Measurements from ENCODE around the gene FTL.
"Not testable (repeated sequence)": the region's sequence is repeated elsewhere in the genome, so short reads cannot be mapped to it uniquely, and the experiment has no call there.

FTL gene

DNA sequence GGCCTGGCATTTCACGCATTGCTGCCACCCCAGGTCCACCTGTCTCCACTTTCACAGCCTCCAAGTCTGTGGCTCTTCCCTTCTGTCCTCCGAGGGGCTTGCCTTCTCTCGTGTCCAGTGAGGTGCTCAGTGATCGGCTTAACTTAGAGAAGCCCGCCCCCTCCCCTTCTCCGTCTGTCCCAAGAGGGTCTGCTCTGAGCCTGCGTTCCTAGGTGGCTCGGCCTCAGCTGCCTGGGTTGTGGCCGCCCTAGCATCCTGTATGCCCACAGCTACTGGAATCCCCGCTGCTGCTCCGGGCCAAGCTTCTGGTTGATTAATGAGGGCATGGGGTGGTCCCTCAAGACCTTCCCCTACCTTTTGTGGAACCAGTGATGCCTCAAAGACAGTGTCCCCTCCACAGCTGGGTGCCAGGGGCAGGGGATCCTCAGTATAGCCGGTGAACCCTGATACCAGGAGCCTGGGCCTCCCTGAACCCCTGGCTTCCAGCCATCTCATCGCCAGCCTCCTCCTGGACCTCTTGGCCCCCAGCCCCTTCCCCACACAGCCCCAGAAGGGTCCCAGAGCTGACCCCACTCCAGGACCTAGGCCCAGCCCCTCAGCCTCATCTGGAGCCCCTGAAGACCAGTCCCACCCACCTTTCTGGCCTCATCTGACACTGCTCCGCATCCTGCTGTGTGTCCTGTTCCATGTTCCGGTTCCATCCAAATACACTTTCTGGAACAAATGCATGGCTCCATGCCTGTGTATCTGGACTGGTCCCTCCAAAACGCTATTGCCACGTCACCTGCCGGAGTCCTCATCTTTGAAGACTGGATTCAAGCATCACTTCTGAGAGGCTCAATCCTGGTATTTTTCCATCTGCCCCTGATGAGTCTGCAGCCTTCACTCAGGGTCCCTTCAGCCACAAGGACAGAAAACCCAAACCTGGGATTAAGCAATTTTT, 42.3 kb upstream of the FTL start:
- no peak overlapping the region for H3K4me3 ChIP-seq (ENCODE audit: low read depth, low read length)
- TF ChIP-seq, protein P1, sequence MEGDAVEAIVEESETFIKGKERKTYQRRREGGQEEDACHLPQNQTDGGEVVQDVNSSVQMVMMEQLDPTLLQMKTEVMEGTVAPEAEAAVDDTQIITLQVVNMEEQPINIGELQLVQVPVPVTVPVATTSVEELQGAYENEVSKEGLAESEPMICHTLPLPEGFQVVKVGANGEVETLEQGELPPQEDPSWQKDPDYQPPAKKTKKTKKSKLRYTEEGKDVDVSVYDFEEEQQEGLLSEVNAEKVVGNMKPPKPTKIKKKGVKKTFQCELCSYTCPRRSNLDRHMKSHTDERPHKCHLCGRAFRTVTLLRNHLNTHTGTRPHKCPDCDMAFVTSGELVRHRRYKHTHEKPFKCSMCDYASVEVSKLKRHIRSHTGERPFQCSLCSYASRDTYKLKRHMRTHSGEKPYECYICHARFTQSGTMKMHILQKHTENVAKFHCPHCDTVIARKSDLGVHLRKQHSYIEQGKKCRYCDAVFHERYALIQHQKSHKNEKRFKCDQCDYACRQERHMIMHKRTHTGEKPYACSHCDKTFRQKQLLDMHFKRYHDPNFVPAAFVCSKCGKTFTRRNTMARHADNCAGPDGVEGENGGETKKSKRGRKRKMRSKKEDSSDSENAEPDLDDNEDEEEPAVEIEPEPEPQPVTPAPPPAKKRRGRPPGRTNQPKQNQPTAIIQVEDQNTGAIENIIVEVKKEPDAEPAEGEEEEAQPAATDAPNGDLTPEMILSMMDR (IDR thresholded peaks at IDR 0.05; ENCODE audit: low read depth, low read length): no peak

DNA sequence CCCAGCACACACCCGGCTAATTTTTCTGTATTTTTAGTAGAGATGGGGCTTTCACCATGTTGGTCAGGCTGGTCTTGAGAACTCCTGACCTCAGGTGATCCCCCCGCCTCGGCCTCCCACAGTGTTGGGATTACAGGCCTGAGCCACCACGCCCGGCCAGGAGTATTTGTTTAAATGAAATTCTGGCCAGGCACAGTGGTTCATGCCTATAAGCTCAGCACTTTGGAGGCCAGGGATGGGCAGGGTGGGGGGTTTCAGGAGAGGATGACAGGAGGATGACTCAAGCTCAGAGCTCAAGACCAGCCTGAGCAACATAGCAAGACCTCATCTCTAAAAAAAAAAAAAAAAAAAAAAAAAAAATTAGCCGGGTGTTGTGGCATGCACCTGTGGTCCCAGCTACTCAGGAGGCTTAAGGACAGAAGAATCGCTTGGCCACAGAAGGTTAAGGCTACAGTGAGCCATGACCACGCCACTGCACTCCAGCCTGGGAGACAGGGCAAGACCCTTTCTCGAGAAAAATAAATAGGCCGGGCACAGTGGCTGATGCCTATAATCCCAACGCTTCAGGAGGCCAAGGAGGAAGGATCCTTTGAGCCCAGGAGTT, 39.8 kb upstream of the FTL start:
- H3K4me3 ChIP-seq (ENCODE audit: low read depth, low read length): no peak overlapping the region
- TF ChIP-seq, protein P1 (IDR thresholded peaks at IDR 0.05; ENCODE audit: low read depth, low read length): no peak

DNA sequence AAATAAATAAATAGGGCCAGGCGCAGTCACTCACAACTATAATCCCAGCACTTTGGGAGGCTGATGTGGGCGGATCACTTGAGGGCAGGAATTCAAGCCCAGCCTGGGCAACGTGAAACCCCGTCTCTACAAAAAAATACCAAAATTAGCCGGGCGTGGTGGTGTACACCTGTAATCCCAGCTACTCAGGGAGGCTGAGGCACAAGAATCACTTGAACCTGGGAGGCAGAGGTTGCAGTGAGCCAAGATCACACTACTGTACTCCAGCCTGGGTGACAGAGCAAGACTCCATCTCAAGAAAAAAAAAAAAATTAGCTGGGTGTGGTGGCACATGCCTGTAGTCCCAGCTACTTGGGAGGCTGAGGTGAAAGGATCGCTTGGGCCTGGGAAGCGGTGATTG, 39.2 kb upstream of the FTL start:
- not testable (repeated sequence) for H3K4me3 ChIP-seq (ENCODE audit: low read depth, low read length)

DNA sequence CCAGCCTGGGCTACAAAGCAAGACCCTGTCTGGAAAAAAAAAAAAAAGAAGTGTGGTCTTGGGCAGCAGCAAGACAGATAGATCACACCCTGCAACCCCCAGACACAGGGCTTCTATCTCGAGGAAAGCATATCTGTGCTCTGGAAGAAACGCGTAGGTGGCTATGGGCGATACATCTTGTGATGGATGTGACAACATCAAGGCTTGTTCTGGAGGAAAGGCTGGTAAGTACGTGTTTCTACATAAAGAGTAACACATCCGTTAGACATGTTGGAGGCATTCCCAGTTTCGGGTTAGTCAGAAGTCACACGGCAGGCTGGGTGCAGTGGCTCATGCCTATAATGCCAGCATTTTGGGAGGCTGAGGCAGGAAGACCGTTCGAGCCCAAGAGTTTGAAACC, 38.2 kb upstream of the FTL start:
- H3K4me3 ChIP-seq (ENCODE audit: low read depth, low read length): no peak overlapping the region
- TF ChIP-seq, protein P1 (IDR thresholded peaks at IDR 0.05; ENCODE audit: low read depth, low read length): no peak

DNA sequence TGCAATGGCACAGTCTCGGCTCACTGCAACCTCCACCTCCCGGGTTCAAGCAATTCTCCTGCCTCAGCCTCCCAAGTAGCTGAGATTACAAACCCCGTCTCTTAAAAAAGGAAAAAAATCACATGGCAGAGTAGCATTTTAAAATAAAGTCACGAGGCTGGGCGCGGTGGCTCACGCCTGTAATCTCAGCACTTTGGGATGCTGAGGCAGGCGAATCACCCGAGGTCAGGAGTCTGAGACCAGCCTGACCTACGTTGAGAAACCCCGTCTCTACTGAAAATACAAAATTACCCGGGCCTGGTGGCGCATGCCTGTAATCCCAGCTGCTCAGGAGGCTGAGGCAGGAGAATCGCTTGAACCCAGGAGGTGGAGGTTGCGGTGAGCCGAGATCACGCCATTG, 37.4 kb upstream of the FTL start:
- not testable (repeated sequence) for H3K4me3 ChIP-seq (ENCODE audit: low read depth, low read length)

DNA sequence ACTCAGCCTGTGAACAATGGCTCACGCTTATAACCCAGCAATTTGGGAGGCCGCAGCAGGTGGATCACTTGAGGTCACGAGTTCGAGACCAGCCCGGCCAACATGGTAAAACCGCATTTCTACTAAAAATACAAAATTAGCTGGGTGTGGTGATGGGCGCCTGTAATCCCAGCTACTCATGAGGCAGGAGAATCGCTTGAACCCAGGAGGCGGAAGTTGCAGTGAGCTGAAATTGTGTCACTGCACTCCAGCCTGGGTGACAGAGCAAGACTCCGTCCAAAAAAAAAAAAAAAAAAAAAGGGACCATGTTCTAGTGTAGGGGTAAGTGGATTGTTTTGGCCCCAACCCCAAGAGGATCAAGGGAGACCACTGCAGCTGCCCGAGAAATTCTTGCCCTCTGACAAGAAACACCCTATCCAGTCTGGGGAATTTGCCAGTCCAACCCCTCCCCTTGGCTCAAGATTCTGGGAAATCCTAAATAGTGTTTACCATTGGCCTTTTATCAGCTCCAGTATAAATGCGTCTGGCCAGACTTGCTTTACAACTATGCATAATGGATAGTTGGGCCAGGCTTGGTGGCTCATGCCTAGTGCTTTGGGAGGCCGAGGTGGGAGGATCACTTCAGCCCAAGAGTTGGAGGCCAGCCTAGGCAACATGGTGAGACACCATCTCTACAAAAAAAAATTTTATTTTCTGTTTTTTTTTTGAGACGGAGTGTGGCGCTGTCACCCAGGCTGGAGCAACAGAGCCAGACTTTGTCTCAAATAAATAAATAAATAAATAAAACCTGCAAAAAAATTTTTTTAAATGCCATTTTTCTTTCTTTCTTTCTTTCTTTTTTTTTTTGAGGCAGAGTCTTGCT, 36.7 kb upstream of the FTL start:
- H3K4me3 ChIP-seq (ENCODE audit: low read depth, low read length): no peak overlapping the region
- TF ChIP-seq, protein P1 (IDR thresholded peaks at IDR 0.05; ENCODE audit: low read depth, low read length): no peak

DNA sequence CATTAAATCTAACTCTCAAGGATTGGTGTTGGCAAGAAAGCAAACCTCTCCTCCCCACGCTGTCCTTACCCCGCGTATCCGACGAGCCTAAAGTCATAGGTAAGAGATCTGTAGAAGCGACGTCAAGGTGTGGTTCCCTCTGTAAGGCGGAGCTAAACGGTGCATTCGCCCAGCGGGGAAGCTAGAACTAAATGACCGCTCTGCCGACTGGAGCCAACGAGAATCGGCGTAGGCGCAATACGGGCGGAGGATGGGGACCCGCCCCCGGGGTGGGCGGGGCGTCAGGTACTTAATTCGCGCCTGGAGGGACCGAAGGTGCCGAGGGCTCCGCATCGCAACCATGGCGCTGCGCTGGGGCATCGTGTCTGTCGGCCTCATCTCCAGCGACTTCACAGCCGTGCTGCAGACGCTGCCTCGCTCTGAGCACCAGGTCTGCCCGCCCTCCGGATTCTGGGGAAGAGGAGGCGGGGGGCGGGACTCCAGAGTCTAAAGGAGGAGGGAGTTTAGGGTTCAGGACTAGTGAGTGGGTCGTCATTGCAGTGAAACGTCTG, 31.7 kb upstream of the FTL start, which contains the start of gene DHDH:
DHDH (plus strand) TSS at position 318 of the 551 bp plus-strand sequence; CDS start at position 341, 23 bp downstream.
- TF ChIP-seq, protein P1 (IDR thresholded peaks at IDR 0.05; ENCODE audit: low read depth, low read length): no peak
- peak within 1 kb of the TSS; percentile 57 for H3K4me3 ChIP-seq (ENCODE audit: low read depth, low read length)

Data from WI38 (cell line).